Fibroblast of villous mesenchyme (primary cell): Measurements from ENCODE around the gene TFG. TPM values are rescaled to one million over a fixed set of nuclear protein-coding genes. Genes with fewer than 3 reads are reported as not detected.

Experiments used
- DNase-seq: peaks from one replicate; pipeline ENCODE4 v3.0.0-alpha.2; 2010; ENCODE audit warnings: low read depth
- H3K4me3 ChIP-seq: 2 replicates; pipeline ENCODE4 v1.5.1; 2011; ENCODE audit warnings: low read depth, mild to moderate bottlenecking, low read length
- CTCF ChIP-seq: IDR thresholded peaks from 2 replicates; pipeline ENCODE4 v1.5.1; 2012; ENCODE audit warnings: low read depth, mild to moderate bottlenecking, low read length; ENCODE audit not compliant: insufficient read depth
- total RNA-seq: library from RNA; depleted of rRNA; stranded (reverse); fragments of >200 nt; gene quantifications from 2 replicates; pipeline ENCODE4 v1.2.3, GENCODE V29; 2012

TFG gene
- total RNA-seq, 1 donor = 127 TPM

GRCh38 chr3:100761211-100761942 is 52.1 kb downstream of the TFG start:
- H3K4me3 ChIP-seq = no peak overlapping the region
- peak; percentile 31 for TF ChIP-seq CTCF
- DNase-seq = no peak

GRCh38 chr3:100761951-100762350 is 52.7 kb downstream of the TFG start:
- H3K4me3 ChIP-seq = no peak overlapping the region
- no peak for TF ChIP-seq CTCF
- DNase-seq = no peak

GRCh38 chr3:100765437-100765975 is 56.2 kb downstream of the TFG start:
- DNase-seq = no peak
- no peak for TF ChIP-seq CTCF
- H3K4me3 ChIP-seq = no peak overlapping the region

- TF ChIP-seq CTCF = no peak
- no peak for DNase-seq
- no peak overlapping the region for H3K4me3 ChIP-seq
Observed at GRCh38 chr3:100766069-100766468, 56.8 kb downstream of the TFG start.

DNA sequence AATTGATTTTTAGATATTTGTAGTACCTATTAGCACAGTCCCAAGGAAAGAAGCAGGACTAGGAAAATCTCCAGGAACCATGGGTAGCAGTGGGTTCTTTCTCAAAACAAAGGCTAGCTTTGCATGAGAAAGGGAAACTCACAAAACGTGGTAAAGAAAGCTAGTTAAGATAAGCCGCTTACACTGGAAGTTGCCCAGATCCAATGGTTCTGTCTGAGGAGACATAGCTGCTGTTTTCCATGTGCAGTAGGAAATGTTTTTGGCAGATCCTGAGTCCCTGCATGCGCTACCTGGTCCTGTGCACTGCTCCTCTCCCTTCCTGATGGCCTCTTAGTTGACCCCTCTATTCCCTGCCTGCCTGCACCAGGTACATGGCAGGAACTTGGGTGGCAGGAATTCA is 60.4 kb downstream of the TFG start:
- no peak for DNase-seq
- no peak for TF ChIP-seq CTCF
- H3K4me3 ChIP-seq = no peak overlapping the region

- TF ChIP-seq CTCF = no peak
- no peak overlapping the region for H3K4me3 ChIP-seq
- DNase-seq = no peak
Observed at GRCh38 chr3:100775226-100775625, 65.9 kb downstream of the TFG start.

GRCh38 chr3:100775669-100776068 is 66.4 kb downstream of the TFG start:
- no peak for TF ChIP-seq CTCF
- no peak for DNase-seq
- no peak overlapping the region for H3K4me3 ChIP-seq
